Measurements from ENCODE around the gene IGSF3.
"Not testable (repeated sequence)": the region's sequence is repeated elsewhere in the genome, so short reads cannot be mapped to it uniquely, and the experiment has no call there.

Gene IGSF3

GRCh38 chr1:116572771-116573430, 94.6 kb downstream of the IGSF3 start:
- DNase-seq = no peak

- DNase-seq = no peak
Observed at GRCh38 chr1:116572099-116572498, 95.4 kb downstream of the IGSF3 start.

GRCh38 chr1:116571215-116571919, 96.2 kb downstream of the IGSF3 start:
- DNase-seq = no peak

GRCh38 chr1:116570358-116571214, 96.9 kb downstream of the IGSF3 start, which contains the start of gene CD58:
Gene CD58, minus strand, starts transcription at chr1:116571026. Its CDS starts 54 bp downstream, at chr1:116570972.
- DNase-seq = peak; percentile 78

GRCh38 chr1:116569776-116570357, 97.7 kb downstream of the IGSF3 start:
- no peak for DNase-seq

- no peak for DNase-seq
Observed at GRCh38 chr1:116569381-116569670, 98.2 kb downstream of the IGSF3 start.

GRCh38 chr1:116568662-116569380, 98.7 kb downstream of the IGSF3 start:
- DNase-seq = no peak

- DNase-seq = no peak
Observed at GRCh38 chr1:116567790-116568661, 99.5 kb downstream of the IGSF3 start.

GRCh38 chr1:116565222-116565621, 102.3 kb downstream of the IGSF3 start:
- no peak for DNase-seq

GRCh38 chr1:116564426-116564825, 103.1 kb downstream of the IGSF3 start:
- no peak for DNase-seq

- not testable (repeated sequence) for DNase-seq
Observed at GRCh38 chr1:116562465-116562864, 105.1 kb downstream of the IGSF3 start.

- no peak for DNase-seq
Observed at GRCh38 chr1:116561563-116561962, 106.0 kb downstream of the IGSF3 start.

- no peak for DNase-seq
Observed at GRCh38 chr1:116560704-116561490, 106.6 kb downstream of the IGSF3 start.

- DNase-seq = no peak
Observed at GRCh38 chr1:116559304-116559761, 108.2 kb downstream of the IGSF3 start.

- DNase-seq = no peak
Observed at GRCh38 chr1:116558571-116558970, 109.0 kb downstream of the IGSF3 start.

GRCh38 chr1:116558140-116558549, 109.4 kb downstream of the IGSF3 start:
- no peak for DNase-seq

- DNase-seq = no peak
Observed at GRCh38 chr1:116557323-116557878, 110.1 kb downstream of the IGSF3 start.

GRCh38 chr1:116556289-116557006, 111.1 kb downstream of the IGSF3 start:
- DNase-seq = peak; percentile 85

- no peak for DNase-seq
Observed at GRCh38 chr1:116554924-116555323, 112.6 kb downstream of the IGSF3 start.

Data from MV-4-11 (cell line).